Endodermal cell (in vitro differentiated cells): ENCODE data around the gene GSE1. TPM values are rescaled to one million over a fixed set of nuclear protein-coding genes. Genes with fewer than 3 reads are reported as not detected.

Source experiments
- DNase-seq: peaks from one replicate; pipeline ENCODE4 v3.0.0-alpha.2; 2017
- H3K27ac ChIP-seq: 2 replicates; pipeline ENCODE4 v1.5.1; 2013; ENCODE audit warnings: mild to moderate bottlenecking, low read depth, low read length, moderate library complexity
- H3K27me3 ChIP-seq: 2 replicates; pipeline ENCODE4 v1.6.1; 2013; ENCODE audit warnings: mild to moderate bottlenecking, low read length, moderate library complexity; ENCODE audit not compliant: insufficient read depth, control insufficient read depth, poor library complexity, severe bottlenecking
- H3K36me3 ChIP-seq: 2 replicates; pipeline ENCODE4 v1.7.0; 2013; ENCODE audit warnings: mild to moderate bottlenecking, low read length, moderate library complexity; ENCODE audit not compliant: control insufficient read depth, insufficient read depth
- H3K4me1 ChIP-seq: one replicate; pipeline ENCODE4 v1.7.0; 2013; ENCODE audit warnings: low read length; ENCODE audit not compliant: control insufficient read depth, insufficient read depth
- H3K4me3 ChIP-seq: 2 replicates; pipeline ENCODE4 v1.5.1; 2013; ENCODE audit warnings: mild to moderate bottlenecking, low read length, moderate library complexity
- H3K9ac ChIP-seq: 2 replicates; pipeline ENCODE4 v1.6.1; 2013; ENCODE audit warnings: mild to moderate bottlenecking, low read length, moderate library complexity; ENCODE audit not compliant: poor library complexity, severe bottlenecking; ENCODE audit errors: extremely low read depth
- H3K9me3 ChIP-seq: 2 replicates; pipeline ENCODE4 v1.6.1; 2013; ENCODE audit warnings: mild to moderate bottlenecking, low read length, moderate library complexity; ENCODE audit not compliant: control insufficient read depth
- H3K27ac Mint-ChIP-seq: 2 replicates; pipeline ENCODE4 v1.8.0; 2020; ENCODE audit warnings: mixed read lengths
- H3K27me3 Mint-ChIP-seq: 2 replicates; pipeline ENCODE4 v1.8.0; 2021; ENCODE audit warnings: mild to moderate bottlenecking, mixed read lengths; ENCODE audit not compliant: insufficient read depth
- H3K36me3 Mint-ChIP-seq: 2 replicates; pipeline ENCODE4 v1.8.0; 2020; ENCODE audit warnings: low read depth, mixed read lengths
- H3K4me1 Mint-ChIP-seq: 2 replicates; pipeline ENCODE4 v1.8.0; 2020; ENCODE audit warnings: mixed read lengths
- H3K4me3 Mint-ChIP-seq: 2 replicates; pipeline ENCODE4 v1.8.0; 2020; ENCODE audit warnings: mild to moderate bottlenecking, moderate library complexity, mixed read lengths
- H3K9me3 Mint-ChIP-seq: 2 replicates; pipeline ENCODE4 v1.8.0; 2020; ENCODE audit warnings: mild to moderate bottlenecking, mixed read lengths
- CTCF ChIP-seq: fragments of 200-600 bp; sonication (generic); conservative IDR thresholded peaks from 2 replicates; pipeline ENCODE4 v1.5.0; 2021; ENCODE audit warnings: antibody characterized with exemption, mild to moderate bottlenecking
- WGBS, 2 experiments: methylation state at CpG; one replicate each; pipeline versions ENCODE4 v1.1.5 to v1.1.7; 2013; ENCODE audit warnings: missing lambda C conversion rate in 2 of 2, mixed read lengths in 1 of 2; ENCODE audit not compliant: insufficient coverage in 1 of 2, insufficient read length in 1 of 2; 5-methylcytosine and 5-hydroxymethylcytosine counted together
- total RNA-seq, 2 donors: library from RNA; stranded (reverse); fragmentation: NEBNext Ultra II Directional in 1 of 2; extraction: Animal tissue kit (Norgen Biotek cat#: 25700) in 1 of 2; gene quantifications; 2 replicates in 1 of 2; 3 replicates in 1 of 2; pipeline ENCODE4 v1.2.1, GENCODE V29; 2021

Gene GSE1
- total RNA-seq, 2 donors from 2014 or later = 108 to 128 TPM

GRCh38 chr16:85585711-85586110, 27.4 kb upstream of the GSE1 start:
- H3K9ac ChIP-seq = no peak overlapping the region
- H3K9me3 ChIP-seq = no peaks in the 10 kb centered on the region
- H3K4me1 Mint-ChIP-seq = peaks cover 44% of the 10 kb centered on the region
- no peak overlapping the region for H3K27ac Mint-ChIP-seq
- no peaks in the 10 kb centered on the region for H3K9me3 Mint-ChIP-seq
- no peaks in the 10 kb centered on the region for H3K36me3 Mint-ChIP-seq
- H3K27ac ChIP-seq = peak overlapping the region; percentile 71
- no peak for DNase-seq
- peaks cover 28% of the 10 kb centered on the region for H3K27me3 Mint-ChIP-seq
- no peak overlapping the region for H3K4me3 ChIP-seq
- H3K4me1 ChIP-seq = peaks cover 11% of the 10 kb centered on the region
- H3K36me3 ChIP-seq = no peaks in the 10 kb centered on the region
- peaks cover 10% of the 10 kb centered on the region for H3K27me3 ChIP-seq
- H3K4me3 Mint-ChIP-seq = no peak overlapping the region
- 87 to 91% methylated on average over 6 to 7 of the region's 7 CpGs for WGBS, 2 experiments
- no peak for TF ChIP-seq CTCF

GRCh38 chr16:85586380-85587104, 26.6 kb upstream of the GSE1 start:
- H3K9ac ChIP-seq = no peak overlapping the region

GRCh38 chr16:85587762-85588556, 25.2 kb upstream of the GSE1 start:
- Mint-ChIP-seq H3K4me1 (peaks cover 24% of the 10 kb centered on the region), H3K4me3 (no peak overlapping the region), H3K36me3 (no peaks in the 10 kb centered on the region), H3K9me3 (no peaks in the 10 kb centered on the region), H3K27me3 (peaks cover 17% of the 10 kb centered on the region), H3K27ac (no peak overlapping the region)
- Histone ChIP-seq H3K27me3 (peaks cover 10% of the 10 kb centered on the region), H3K36me3 (no peaks in the 10 kb centered on the region), H3K9ac (no peak overlapping the region), H3K27ac (peak overlapping the region; percentile 36), H3K4me1 (peaks cover 11% of the 10 kb centered on the region), H3K4me3 (no peak overlapping the region), H3K9me3 (no peaks in the 10 kb centered on the region)
- peak; percentile 57 for DNase-seq
- no peak for TF ChIP-seq CTCF
- WGBS, 2 experiments = 71 to 75% methylated on average over 20 to 26 of the region's 26 CpGs

More at GRCh38 chr16:85586380-85587104, 26.6 kb upstream of the GSE1 start:
- Mint-ChIP-seq H3K27ac (no peak overlapping the region), H3K36me3 (no peaks in the 10 kb centered on the region), H3K27me3 (peaks cover 22% of the 10 kb centered on the region), H3K4me3 (no peak overlapping the region), H3K9me3 (no peaks in the 10 kb centered on the region), H3K4me1 (peaks cover 36% of the 10 kb centered on the region)
- peaks cover 10% of the 10 kb centered on the region for H3K27me3 ChIP-seq
- WGBS, 2 experiments = 60 to 81% methylated on average over 19 to 31 of the region's 31 CpGs
- no peaks in the 10 kb centered on the region for H3K36me3 ChIP-seq
- TF ChIP-seq CTCF = no peak
- DNase-seq = no peak
- H3K4me1 ChIP-seq = peaks cover 11% of the 10 kb centered on the region
- H3K9me3 ChIP-seq = no peaks in the 10 kb centered on the region
- H3K27ac ChIP-seq = peak overlapping the region; percentile 71
- no peak overlapping the region for H3K4me3 ChIP-seq
